GM13977 (cell line): Measurements from ENCODE around the gene CHKB.

Source experiments
- DNase-seq: peaks from one replicate; pipeline ENCODE4 v3.0.0; 2012; ENCODE audit warnings: low spot score
- in situ Hi-C: fragments of 300-500 bp; cut with MboI; formaldehyde crosslinking; loops from one replicate; pipeline ENCODE4 v1.12.0; 2022; ENCODE audit warnings: low sequenced_read_pairs, low pct_unique_long_range_greater_than_20kb, mixed read lengths, inconsistent platforms; ENCODE audit not compliant: unreplicated experiment
- TF ChIP-seq, protein P1 (sequence below): IDR thresholded peaks from 2 replicates; pipeline ENCODE4 v1.5.1; 2012; ENCODE audit warnings: mild to moderate bottlenecking, control low read depth; ENCODE audit not compliant: insufficient read depth; ENCODE audit errors: extremely low read depth, missing control alignments

The CHKB gene

GRCh38 chr22:50584106-50585096 is 1.8 kb upstream of the CHKB start:
- no peak for DNase-seq
- in situ Hi-C loops: no loop called here
- TF ChIP-seq, protein P1, sequence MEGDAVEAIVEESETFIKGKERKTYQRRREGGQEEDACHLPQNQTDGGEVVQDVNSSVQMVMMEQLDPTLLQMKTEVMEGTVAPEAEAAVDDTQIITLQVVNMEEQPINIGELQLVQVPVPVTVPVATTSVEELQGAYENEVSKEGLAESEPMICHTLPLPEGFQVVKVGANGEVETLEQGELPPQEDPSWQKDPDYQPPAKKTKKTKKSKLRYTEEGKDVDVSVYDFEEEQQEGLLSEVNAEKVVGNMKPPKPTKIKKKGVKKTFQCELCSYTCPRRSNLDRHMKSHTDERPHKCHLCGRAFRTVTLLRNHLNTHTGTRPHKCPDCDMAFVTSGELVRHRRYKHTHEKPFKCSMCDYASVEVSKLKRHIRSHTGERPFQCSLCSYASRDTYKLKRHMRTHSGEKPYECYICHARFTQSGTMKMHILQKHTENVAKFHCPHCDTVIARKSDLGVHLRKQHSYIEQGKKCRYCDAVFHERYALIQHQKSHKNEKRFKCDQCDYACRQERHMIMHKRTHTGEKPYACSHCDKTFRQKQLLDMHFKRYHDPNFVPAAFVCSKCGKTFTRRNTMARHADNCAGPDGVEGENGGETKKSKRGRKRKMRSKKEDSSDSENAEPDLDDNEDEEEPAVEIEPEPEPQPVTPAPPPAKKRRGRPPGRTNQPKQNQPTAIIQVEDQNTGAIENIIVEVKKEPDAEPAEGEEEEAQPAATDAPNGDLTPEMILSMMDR: no peak

DNA sequence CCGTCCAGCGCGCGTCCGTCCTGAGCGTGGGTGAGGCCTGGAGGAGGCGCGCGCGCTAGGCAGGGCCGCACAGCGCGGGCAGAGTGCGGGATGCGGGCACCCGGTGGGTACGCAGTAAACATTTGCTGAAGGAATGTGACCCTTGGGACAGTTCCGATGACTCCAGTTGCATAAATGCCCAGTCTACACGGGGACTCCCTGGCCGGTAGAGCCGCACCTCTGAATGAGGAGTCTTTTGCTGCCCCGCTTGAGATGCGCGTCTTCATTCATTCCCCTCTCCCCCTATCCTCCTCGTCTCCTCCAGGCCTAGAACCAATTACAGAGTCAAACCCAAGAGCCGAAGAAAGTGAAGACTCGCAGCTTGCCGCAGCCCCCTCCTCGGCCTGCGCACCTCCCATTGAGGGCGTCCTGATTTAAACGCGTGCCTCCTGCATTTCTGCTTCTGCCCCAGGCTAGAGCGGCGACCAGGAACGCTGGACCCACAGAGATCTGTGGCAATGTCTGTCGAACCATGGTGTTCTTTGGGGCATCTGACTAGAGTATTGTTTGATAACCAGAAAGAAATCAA is 729 bp upstream of the CHKB start:
- DNase-seq: peak; percentile 32
- TF ChIP-seq, protein P1: no peak
- in situ Hi-C loops: no loop called here

GRCh38 chr22:50581950-50582492 is 628 bp downstream of the CHKB start:
- in situ Hi-C loops: no loop called here
- peak; percentile 64 for DNase-seq
- TF ChIP-seq, protein P1: no peak

GRCh38 chr22:50581031-50581949 is 1.4 kb downstream of the CHKB start:
- TF ChIP-seq, protein P1: no peak
- in situ Hi-C loops: no loop called here
- no peak for DNase-seq

DNA sequence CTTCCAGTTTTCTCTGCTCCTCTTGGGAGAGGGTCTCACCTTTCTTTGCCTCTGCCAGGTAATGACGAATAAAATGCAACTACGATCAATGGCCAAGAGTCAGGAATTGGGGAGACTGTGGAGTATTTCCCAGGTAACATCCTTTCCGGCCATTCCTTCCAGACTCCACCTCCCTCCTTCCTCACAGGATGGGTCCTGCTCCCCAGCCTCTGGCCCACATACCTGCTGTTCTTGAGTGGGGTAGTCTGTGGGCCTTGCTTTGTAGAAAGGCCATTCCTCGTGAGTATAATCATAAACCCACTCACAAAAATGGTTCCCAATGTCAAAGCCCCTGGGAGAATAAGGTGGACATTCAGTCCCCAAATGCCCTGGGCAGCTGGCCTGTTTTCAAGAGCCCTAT is 2.9 kb downstream of the CHKB start:
- no peak for DNase-seq
- in situ Hi-C loops: no loop called here
- TF ChIP-seq, protein P1: no peak

- DNase-seq: no peak
- in situ Hi-C loops: no loop called here
- TF ChIP-seq, protein P1: no peak
Observed at GRCh38 chr22:50578776-50579310, 3.8 kb downstream of the CHKB start.
